SIG-M5 (cell line): ENCODE measurements around the gene KIF5C.

Source experiments
- DNase-seq: peaks from one replicate; lab custom pipeline; 2025; lab: John Stamatoyannopoulos, UW

Gene KIF5C

DNA sequence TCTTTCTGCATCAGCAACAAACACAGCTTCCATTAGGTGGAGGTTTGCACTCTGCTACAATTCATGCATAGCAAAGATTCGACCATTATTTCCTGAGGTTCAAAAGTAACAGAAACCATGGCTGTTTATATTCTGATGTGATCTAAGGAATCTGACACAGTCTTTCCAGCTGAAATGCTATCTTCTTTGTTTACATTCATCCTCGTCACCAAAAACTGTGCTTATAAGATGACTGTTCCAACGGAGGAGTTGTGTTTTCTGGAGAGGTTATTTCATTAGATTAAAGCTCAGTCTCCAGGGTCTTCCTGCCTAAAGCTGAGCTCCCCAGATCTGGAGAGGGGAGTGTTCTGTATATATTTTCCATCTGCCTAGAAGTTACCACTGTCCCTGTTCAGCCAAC is 118.3 kb downstream of the KIF5C start:
- no peak for DNase-seq

DNA sequence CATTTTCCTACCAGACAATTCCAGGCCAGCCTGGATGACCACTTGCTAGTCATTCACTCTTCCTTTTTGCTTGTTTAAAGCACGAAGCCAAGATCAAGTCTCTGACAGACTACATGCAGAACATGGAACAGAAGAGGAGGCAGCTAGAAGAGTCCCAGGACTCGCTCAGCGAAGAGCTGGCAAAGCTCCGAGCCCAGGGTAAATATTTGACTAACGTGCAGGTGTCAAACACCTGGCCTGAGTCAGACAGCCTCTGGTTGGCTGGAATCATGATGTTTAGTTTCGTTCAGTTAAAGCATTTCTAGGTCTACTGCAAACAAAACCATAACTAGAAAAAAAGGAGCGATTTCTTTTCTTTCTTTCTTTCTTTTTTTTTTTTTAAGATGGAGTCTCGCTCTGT is 119.3 kb downstream of the KIF5C start:
- no peak for DNase-seq

DNA sequence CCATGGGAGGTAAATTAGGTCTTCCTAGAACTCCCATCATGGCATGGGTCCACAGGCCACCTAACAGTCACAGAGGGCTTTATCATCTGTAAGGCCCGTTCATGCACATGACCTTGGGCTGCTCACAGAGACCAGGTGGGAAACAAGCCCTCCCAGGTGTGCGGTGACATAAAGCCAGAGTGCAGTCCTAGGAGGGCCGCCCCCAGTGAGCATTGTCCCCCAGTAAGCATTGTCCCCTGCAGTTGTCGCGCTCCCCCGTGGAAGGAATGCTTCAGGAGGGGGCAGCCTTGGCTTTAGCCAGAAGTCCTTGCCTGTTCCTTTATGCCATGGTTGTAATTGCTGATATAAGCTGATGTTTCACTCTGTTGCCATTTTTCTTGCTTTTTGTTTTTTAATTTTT is 121.8 kb downstream of the KIF5C start:
- DNase-seq: no peak

DNA sequence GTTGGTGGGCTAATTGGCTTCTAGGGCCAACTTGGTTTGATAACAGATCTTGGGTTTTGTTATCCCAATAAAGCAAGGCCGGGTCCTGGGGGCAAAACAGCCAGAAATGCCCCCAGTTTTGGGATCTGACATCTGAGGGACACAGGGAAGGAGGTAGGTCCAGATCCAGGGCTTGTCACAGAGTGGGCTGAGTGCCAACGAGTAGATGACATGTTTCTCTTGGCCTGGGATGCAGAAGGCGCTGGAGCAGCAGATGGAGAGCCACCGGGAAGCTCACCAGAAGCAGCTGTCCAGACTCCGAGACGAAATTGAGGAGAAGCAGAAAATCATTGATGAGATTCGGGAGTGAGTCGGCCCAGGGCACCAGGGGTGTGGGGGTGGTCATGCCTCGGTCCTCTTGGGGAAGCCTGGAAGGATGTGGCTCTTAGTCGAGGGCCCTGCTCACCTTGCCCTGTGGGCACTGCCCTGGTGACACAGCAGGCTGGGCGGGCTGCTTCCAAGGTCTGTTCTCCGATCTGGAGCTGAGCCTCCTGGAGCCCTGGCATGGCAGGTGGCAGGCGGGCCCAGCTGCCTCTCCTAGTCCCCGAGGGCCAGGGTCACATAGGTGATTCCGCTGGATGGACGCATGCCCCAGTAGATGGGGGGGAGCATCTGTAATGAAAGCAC is 123.3 kb downstream of the KIF5C start:
- no peak for DNase-seq

DNA sequence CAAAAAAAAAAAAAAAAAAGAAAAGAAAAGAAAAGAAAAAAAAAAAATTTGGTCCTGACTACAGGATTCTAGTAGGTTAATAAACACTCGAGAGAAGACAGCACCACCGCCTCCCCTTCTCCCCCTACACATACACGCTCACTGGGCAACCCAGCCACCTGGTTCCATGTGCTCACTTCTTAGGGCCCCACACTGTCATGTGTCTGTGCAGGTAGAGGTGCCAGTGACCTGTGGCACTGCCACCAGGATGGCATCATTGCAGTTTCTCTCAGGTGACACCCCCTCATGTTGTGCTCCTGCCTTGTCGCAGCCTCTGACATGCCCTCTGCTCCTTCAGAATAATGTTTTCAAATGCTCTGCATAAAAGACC is 123.8 kb downstream of the KIF5C start:
- DNase-seq: no peak

DNA sequence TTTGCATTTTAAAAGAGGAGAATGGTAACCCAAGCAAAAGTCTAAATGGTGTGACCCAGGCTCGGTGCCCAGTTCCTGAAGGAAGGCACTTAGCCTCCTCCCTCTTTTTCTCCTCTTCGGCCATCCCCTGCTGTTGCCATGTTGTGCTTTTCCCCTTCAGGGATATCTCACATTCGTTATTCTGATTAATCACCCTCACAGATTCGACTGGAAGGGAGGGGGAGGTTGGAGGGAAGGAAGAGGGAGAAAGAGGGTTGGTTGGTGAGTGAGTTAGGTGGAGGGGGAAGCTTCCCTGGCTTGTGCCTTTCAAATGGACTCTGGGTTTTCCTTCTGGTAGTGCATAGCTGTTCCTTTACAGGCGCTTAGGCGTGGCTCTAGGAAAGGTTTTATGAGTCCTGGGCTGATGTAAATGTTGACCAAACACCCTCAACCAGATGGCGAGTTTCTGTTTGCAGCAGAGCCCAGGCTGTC is 124.5 kb downstream of the KIF5C start:
- no peak for DNase-seq

DNA sequence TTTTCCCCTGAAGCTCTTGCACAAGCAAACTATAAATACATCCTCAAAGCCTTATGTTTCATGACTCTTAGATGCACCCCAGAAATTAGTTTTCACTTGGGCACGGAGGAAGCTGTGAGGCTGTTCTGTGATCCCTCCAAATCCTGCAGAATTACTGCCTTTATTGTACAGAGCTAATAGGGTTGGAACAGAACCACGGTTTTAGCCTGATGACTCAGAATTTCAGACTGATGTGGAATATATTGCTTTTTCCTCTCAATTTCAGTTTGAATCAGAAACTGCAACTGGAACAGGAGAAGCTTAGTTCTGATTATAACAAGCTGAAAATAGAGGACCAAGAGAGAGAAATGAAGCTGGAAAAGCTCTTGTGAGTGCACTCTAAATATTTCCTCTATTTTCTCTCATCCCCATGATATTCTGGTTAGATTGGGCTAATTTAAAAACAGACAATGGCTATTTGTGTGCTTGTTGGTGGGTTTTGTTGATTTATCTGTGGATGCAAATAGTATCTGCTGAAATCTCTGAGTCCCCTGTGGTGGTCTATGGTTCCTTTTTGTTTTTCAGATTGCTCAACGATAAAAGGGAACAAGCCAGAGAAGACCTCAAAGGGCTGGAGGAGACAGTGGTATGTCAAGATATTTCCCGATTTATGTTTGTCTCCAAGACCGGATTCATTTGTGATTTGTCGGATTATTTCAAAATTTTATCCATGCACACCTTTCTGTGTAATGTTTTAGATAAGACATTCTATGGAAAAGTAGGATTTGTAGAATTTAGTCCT is 125.3 kb downstream of the KIF5C start:
- no peak for DNase-seq

DNA sequence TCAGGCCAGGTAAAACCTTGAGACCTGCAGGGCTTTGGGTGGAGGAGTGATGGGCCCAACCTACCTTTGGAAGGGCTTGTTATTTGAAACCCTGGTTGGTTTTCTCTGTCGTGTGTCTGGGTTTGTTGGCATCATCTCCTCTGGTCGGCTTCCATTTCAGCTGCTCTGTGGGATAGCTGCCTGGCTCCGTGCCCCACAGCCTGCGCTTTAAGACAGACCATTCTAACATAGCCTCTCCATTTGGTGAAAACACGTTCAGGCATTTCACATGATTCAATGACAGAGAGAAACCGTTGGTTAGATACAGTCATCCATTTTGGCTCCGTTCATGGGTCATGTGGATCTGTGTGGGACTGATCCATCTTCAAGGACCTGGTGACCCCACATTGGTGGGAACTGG is 126.5 kb downstream of the KIF5C start:
- no peak for DNase-seq

DNA sequence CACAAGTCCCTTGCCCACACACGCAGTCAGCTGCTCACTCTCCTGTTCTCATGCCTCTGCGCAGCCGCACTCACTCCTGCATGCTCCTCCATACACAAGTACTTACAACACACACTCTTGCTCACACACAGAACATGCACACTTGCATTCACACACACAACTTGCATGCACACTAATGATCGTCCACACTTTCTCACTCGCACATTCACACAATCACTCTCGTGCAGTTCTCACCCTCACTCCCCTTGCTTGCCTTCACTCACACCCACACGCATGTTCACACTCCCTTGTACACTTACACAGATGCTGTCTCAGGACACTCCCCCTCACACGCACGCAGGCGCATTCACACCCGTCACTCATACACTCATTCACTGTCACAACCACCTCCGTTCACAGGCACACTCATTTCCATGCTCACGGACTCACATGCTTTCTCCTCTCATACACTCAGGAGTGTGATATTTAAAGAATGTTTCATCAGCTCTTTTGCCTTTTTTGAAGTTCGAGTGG is 127.4 kb downstream of the KIF5C start:
- no peak for DNase-seq

DNA sequence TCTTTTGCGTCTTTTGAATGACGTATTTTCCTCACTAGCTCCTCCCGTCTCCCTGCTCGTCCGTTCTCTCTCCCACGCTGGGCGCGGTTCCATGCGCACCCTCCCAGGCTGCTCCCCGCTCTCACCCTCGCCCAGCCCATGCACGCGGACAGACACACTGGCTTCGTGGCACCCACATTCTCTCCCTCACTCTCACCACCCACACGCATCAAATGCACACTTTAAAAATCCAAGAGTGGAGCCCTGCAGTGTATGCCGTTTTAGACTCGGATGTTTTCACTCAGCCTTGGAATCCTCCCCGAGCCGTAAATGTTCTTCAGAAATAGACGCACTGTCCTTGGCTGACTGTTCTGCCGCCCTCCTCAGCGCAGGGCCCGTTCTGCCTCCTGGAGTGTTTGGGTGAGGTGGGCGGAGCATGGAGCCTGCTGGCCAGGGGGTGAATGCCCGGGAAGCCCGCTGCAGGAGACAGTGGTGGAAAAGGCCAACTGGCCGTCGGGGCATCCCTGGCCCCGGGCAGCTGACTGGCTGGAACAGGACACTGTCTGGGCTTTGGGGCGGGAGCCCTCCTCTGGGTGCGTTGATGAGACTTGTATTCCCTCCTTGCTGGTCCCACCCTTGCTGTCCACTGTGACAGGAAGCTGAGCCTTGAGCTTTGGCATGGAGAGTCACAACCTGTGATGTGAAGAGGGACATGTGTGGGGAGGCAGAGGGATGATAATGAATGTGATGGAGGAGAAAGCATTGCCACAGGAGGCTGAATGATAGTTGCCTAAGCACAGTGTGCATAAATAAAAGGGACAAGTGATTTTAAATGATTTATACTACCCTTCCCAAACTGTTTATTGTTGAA is 128.1 kb downstream of the KIF5C start:
- no peak for DNase-seq

DNA sequence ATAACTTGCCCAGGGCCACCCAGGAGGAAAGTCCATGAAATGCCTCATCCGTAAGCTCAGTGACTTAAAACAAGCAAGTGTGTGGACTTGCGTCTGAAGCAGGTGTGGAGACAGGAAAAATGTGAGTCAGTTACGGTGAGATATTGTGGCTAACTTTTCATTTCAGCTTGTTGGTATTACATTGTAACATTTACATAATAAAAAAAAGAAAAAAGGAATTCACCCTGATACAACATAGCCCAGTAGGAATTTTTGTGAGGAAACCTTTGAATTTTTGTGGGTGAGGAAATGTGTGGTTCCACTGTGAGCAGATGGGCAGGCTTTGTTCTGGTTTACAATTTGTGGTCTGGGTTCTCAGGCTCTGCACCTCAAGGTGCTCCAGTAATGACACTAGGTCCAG is 129.8 kb downstream of the KIF5C start:
- no peak for DNase-seq

DNA sequence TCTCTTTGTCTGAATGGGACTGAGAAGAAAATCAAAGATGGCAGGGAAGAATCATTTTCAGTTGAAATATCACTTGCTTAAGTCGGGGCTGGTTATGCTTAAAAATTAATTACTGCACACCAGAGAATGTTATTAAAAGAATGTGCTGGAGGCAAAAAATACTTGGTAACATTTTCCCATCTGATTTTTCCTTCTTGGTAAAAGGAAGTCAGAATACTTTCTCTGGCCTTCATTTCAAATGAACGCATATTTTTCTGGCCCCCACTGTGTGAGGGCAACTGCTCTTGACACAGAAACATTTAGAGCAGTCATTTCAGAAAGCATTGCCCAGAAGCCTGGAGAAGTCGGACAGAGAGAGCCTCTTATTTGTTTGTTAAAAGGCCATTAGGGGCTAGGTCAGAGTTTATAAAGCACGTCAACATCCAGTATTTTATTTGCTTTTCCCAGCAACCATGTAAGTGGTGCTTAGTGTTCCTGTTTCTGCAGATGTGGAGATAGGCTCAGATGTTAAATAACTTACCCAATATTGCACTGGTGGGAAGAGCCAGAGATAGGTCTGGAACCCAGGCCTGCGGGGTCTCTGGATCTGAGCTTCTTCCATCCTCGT is 130.5 kb downstream of the KIF5C start:
- no peak for DNase-seq

DNA sequence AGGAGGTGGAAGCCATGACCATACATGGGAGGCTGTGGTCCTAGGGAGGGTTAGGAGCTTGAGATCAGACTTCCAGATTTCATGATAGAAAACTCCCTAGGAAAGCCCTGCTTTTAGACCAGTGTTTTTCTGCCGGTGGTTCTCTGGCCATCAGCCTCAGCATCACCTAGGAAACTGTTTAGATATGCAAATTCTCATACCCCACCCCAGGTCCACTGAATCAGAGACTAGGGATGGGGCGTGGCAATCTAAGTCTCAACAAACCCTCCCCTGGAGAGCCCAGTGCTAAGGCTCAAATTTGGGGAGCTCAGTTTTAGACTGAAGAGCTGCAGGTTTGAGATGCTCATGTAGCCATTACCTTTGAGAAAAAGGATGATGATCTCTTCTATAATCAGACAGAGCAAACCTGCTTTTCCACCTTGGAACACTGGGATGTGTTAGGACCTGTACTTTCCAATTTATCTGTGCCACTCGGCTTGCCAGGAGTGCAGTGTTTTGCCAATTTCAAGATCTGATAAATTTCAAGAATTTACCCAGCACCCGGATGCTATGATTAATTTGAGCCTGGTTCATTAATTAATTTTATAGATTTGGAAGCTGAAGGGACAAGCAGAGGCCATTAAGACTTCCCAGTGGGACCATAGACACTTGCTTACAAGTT is 132.0 kb downstream of the KIF5C start:
- DNase-seq: no peak

DNA sequence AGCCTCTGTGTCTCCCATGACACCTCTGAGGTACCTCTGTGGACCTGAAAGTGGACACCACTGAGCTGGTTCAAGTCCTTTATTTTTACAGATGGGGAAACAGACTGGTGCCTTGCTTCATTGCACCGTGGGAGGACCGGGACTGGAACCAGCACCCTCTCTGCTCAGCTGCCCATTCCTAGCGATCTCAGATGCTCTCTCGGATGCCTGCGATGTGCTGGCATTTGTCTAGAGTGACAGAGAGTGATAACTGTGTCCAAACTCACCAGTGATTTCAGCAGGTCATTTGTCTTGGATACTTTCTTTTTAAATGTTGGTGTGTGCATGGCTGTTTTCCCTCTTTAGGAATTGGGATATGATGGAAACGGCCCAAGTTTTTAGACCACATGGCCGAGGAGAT is 133.4 kb downstream of the KIF5C start:
- DNase-seq: no peak

DNA sequence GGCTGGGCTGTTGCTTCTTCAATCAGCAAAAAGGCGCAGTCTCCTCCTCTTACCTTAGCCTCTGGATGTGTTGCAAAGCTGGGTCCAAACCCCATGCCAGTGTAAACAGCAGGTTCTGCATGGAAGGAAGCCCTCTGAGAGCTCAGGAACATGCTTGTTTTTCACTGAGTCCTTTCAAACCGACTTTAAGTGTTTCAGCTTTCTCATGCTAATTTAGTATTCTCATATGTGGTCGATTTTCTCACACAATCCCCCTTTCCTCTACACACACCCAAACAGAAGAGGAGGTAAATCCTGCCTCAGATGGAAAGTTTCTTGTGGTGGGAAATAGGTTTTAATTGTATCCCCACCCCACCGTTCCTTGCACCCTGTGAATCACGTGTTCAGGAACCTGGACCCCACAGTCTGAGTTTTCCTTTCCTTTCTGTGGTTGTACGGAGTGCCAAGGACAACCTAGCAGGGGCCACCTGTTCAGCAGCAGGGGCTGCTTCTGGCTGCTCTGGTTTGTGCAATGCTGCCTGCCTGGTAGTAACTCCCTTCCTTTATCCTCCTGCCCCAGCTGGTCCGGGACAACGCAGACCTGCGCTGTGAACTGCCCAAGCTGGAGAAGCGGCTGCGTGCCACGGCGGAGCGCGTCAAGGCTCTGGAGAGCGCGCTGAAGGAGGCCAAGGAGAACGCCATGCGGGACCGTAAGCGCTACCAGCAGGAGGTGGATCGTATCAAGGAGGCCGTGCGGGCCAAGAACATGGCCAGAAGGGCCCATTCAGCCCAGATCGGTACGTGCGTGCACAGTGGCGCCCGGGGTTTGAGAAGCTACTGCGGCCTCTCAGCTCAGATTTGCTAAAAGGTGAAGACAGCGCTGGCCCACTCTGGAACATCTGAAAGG is 134.8 kb downstream of the KIF5C start:
- no peak for DNase-seq

DNA sequence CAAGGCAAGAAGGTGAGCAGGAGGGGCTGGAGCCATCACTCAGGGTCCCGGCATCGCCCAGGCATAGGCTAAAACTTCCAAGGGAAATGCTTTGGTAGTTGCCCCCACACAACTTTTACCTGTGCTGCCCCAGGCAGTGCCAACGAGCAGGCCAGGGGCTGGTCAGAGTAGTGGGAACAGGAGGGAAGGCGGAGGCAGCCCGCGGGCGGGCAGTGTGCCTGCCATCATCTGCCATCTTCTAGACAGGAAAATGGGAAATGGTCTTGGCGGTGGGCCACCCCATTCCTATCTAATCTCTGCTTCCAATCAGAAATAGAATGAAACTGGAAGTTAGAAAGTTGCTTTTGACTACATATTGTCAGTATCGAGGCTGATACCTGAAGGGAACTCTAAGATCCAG is 137.5 kb downstream of the KIF5C start:
- no peak for DNase-seq

DNA sequence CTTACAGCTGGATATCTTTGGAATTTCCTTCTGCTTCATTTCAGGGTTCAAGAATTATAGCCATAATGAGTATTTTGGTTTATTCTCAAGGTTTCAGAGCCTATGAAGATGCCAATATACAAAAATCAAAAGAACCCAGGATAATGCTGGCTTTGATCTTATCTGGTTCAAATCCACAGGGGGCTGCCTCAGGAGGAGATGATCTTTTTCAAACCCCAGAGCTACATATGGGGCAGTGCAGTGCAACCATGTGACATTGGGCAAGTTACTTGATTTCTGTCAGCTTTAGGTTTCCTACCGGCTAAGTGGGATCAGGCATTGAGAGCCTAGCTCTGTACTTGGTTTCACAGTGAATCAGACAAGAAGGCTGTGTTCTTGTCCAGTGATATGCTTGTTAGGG is 140.5 kb downstream of the KIF5C start:
- DNase-seq: no peak

DNA sequence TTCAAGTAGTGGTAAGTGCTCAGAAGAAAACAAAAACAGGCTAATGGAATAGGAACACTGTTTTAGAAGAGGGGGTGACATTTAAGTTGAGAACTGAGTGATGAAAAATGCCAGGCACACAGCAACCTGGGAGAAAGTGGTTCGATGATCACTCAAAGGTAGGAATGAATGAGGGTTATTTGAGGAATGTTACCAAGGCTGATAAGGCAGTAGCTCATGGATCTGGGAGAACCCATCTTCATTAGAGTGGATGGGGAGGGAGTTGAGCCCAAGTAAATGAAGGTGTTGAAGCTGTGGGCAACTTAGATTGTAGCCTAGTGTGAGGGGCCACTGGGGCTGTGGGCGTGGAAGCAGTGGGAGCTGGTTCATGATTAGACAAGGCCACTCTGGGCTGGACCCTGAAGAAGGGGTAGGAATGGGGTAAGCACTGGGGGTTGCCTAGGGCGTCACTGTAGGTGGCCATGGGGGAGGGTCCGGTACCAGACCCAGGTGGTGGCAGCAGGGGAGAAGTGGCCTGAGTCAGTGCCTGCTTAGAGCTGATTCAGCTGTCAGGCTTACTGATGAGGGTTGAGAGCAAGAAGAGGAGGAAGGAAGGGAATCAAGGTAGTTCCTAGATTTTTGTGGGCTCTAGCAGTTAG is 141.0 kb downstream of the KIF5C start:
- DNase-seq: no peak

DNA sequence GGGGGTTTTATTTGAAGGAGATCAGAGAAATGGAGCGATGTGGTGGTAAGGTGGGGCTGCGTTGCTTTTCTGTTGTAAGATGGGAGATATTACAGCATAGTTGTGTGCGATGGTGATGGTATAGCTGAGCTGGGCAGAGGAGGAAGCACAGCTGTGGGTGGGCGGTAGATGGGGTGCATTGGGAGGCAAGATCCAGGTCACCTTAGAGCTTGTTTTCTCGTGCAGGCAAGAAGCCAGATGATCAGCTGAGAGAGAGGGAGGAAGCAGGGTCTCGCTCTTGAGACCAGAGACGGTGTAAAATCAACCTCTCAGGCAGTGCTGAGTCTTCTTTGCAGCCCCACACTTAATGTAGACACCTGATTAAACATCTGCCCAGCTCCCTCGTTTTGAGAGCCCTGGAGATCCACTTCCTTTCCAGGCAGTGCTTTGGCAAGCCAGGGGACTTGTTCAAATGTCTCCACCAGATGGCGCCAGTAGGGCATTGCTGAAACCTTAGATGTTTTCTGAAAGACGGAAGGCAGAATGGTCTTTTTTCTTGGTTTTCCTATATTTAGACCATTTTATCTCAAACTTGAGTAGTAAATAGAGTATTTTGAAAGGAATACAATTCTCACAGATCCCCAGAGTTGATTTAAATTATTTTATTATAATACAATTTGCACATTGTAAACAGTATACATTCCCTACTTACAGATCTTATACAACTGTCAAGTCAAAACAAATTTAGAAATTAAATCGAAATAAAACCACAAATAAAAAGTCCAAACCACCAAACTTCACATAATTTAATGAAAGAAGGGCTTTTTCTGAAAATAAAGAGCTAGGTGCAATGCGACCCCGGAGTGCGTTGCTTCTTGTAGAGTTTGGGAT is 142.3 kb downstream of the KIF5C start:
- DNase-seq: no peak
